Esophagus squamous epithelium (tissue), 4 donors: Measurements from ENCODE around the gene TBX10.

Experiments used
- POLR2A ChIP-seq, 4 donors: fragments of 450-650 bp; IDR thresholded peaks; one replicate each; pipeline ENCODE4 v1.6.1; 2017; ENCODE audit warnings: antibody characterized with exemption in 4 of 4, mild to moderate bottlenecking in 4 of 4, moderate library complexity in 3 of 4
- TF ChIP-seq, protein P1 (sequence below), 6 experiments: fragments of 450-650 bp in 4 of 6; fragments of 200-600 bp in 2 of 6; sonication (generic) in 2 of 6; IDR thresholded peaks; one replicate each; pipeline ENCODE4 v1.5.1; 2016 to 2019; ENCODE audit warnings: antibody characterized with exemption in 6 of 6, mild to moderate bottlenecking in 4 of 6, moderate library complexity in 4 of 6

DNA sequence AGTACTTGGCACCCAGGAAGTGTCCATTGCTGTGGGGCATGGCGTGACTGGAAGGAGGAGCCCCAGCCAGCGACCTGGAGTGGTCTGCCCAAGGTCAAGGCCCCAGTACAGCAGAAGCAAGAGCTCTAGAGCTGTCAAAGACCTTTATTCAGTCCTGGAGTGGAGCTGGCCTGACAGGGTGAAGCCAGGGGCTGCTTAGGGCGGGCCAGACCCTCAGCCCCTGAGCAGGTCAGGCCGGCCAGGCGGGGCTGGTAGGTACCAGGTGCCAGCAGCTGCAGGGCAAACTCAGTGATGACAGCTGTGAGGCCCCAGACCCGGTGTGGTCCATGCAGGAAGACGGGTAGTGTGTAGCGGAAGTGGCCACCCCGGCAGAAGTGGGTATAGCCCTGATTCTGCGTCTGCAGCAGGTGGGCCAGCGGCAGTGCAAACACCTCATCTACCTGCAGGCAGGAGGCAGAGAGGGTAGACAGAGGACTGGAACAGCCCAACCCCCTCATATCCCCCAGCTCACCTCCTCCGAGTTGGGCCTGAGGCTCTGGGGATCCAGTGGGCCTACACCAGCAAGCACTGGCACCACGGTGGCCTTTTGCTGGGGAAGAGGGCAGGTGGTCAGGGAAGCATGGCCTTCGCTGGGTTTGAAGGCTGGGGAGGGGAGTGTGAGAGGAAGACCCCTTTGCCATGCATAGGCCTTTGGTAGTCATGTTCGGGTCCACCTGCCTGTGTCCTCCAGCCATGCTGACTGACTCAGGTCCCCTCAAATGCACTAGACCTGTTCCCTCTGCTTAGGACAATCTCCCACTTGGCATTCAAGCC lies 11.5 kb downstream of the TBX10 start:
- no peak for TF ChIP-seq POLR2A (IDR thresholded peaks at IDR 0.05)
- TF ChIP-seq, protein P1, sequence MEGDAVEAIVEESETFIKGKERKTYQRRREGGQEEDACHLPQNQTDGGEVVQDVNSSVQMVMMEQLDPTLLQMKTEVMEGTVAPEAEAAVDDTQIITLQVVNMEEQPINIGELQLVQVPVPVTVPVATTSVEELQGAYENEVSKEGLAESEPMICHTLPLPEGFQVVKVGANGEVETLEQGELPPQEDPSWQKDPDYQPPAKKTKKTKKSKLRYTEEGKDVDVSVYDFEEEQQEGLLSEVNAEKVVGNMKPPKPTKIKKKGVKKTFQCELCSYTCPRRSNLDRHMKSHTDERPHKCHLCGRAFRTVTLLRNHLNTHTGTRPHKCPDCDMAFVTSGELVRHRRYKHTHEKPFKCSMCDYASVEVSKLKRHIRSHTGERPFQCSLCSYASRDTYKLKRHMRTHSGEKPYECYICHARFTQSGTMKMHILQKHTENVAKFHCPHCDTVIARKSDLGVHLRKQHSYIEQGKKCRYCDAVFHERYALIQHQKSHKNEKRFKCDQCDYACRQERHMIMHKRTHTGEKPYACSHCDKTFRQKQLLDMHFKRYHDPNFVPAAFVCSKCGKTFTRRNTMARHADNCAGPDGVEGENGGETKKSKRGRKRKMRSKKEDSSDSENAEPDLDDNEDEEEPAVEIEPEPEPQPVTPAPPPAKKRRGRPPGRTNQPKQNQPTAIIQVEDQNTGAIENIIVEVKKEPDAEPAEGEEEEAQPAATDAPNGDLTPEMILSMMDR (IDR thresholded peaks at IDR 0.05): no peak
